ENCODE data around the gene ZNRD2. TPM values are rescaled to one million over a fixed set of nuclear protein-coding genes. Genes with fewer than 3 reads are reported as not detected.
A peak's percentile ranks its signal among the peaks of the same experiment; 100 is the strongest.

ZNRD2 gene
- total RNA-seq, 3 donors from 2014 or later: 120 to 148 (median 136) TPM

DNA sequence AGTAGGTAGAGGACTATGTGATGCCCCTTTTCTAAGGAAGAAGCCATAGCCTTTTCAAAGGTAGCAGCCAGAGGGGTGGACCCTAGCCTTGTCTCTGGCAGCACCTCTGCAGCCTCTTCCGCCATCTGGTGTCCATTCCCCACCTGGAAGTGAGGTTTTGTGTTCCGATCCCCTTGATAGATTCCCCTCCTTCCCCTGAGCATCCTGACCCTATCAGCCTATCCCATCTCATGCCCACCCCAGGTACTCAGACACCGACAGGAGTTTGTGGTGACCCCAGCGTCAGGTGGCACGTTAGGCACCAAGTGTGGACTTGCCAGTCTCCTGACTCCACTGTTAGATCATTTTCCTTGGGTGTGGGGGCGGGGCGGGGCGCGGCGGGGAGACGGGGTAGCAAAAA lies 1.7 kb downstream of the ZNRD2 start:
- no peak for ATAC-seq
- peaks cover 14% of the 10 kb centered on the region for H3K36me3 Mint-ChIP-seq (ENCODE audit: insufficient read depth)
- no peaks in the 10 kb centered on the region for H3K9me3 Mint-ChIP-seq
- peaks cover 61% of the 10 kb centered on the region for H3K4me1 Mint-ChIP-seq (ENCODE audit: low read depth)
- DNase-seq: no peak
- no peaks in the 10 kb centered on the region for H3K27me3 Mint-ChIP-seq (ENCODE audit: low read depth)
- peak overlapping the region; percentile 99 for H3K4me3 Mint-ChIP-seq

GRCh38 chr11:65572356-65573051 lies 2.2 kb downstream of the ZNRD2 start, which contains the start of gene FAM89B:
Gene FAM89B (plus strand): TSS chr11:65572538. CDS start chr11:65572670, 132 bp downstream.
- no peaks in the 10 kb centered on the region for H3K27me3 Mint-ChIP-seq (ENCODE audit: low read depth)
- H3K4me1 Mint-ChIP-seq (ENCODE audit: low read depth): peaks cover 61% of the 10 kb centered on the region
- DNase-seq (peak; percentile 86), ATAC-seq (peak in 1 of 2 donors; percentile 6)
- H3K4me3 Mint-ChIP-seq: peak within 1 kb of the TSS; percentile 99
- H3K9me3 Mint-ChIP-seq: no peaks in the 10 kb centered on the region
- H3K36me3 Mint-ChIP-seq (ENCODE audit: insufficient read depth): peaks cover 14% of the 10 kb centered on the region

- Mint-ChIP-seq H3K36me3 (ENCODE audit: insufficient read depth) (peaks cover 11% of the 10 kb centered on the region), H3K9me3 (no peaks in the 10 kb centered on the region), H3K4me3 (peak overlapping the region; percentile 85), H3K4me1 (ENCODE audit: low read depth) (peaks cover 63% of the 10 kb centered on the region), H3K27me3 (ENCODE audit: low read depth) (no peaks in the 10 kb centered on the region)
- no peak for DNase-seq
- ATAC-seq: no peak
Observed at GRCh38 chr11:65573391-65574079, 3.3 kb downstream of the ZNRD2 start.

DNA sequence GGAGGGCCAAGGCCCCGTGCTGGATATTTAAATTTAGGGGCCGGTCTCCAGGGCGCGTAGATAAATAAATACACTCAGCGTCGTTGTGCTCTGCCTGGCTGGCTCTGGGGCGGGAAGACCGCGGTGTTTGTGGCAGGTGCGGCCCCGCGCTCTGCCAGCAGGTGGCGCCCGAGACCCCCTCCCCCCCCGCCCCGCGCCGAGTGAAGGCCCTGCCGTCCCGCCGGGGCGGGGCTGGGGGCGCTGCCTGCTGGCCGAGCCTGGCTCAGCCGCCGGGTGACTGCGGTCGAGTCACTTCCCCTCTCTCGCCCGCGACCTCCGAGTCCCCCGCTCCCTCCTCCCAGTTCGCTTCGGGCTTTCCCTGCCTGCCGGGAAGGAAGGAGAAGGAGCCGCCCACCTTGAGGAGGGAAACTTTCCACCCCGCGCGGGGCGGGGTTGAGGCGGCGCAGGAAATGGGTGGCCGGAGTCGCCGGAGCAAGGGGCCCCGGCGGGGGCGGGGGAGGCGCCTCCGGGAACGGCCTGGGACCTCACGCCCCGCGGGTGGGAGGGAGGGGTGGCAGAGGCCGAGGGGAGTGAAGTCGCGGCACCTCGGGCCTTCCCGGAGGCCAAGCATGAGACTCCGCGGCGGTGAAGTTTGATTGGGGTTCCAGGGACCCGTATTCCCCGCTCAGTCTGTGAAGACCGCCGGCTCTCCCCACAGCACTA lies 4.0 kb downstream of the ZNRD2 start:
- DNase-seq (peak; percentile 81), ATAC-seq (peak; percentile 25 to 28)
- H3K4me1 Mint-ChIP-seq (ENCODE audit: low read depth): peaks cover 58% of the 10 kb centered on the region
- H3K4me3 Mint-ChIP-seq: peak overlapping the region; percentile 89
- peaks cover 13% of the 10 kb centered on the region for H3K36me3 Mint-ChIP-seq (ENCODE audit: insufficient read depth)
- H3K27me3 Mint-ChIP-seq (ENCODE audit: low read depth): no peaks in the 10 kb centered on the region
- no peaks in the 10 kb centered on the region for H3K9me3 Mint-ChIP-seq

- Mint-ChIP-seq H3K4me1 (ENCODE audit: low read depth) (peaks cover 56% of the 10 kb centered on the region), H3K36me3 (ENCODE audit: insufficient read depth) (peaks cover 17% of the 10 kb centered on the region), H3K27me3 (ENCODE audit: low read depth) (no peaks in the 10 kb centered on the region)
Observed at GRCh38 chr11:65574811-65575567, 4.7 kb downstream of the ZNRD2 start.

GRCh38 chr11:65575568-65576231 lies 5.4 kb downstream of the ZNRD2 start, which contains the start of gene EHBP1L1:
Gene EHBP1L1 (plus strand): TSS chr11:65576053. CDS start chr11:65576303, 250 bp downstream.
- peak; percentile 70 for DNase-seq
- H3K27me3 Mint-ChIP-seq (ENCODE audit: low read depth): no peaks in the 10 kb centered on the region
- peaks cover 53% of the 10 kb centered on the region for H3K4me1 Mint-ChIP-seq (ENCODE audit: low read depth)
- H3K4me3 Mint-ChIP-seq: peak within 1 kb of the TSS; percentile 89
- peak; percentile 23 to 30 for ATAC-seq
- H3K9me3 Mint-ChIP-seq: no peaks in the 10 kb centered on the region
- peaks cover 17% of the 10 kb centered on the region for H3K36me3 Mint-ChIP-seq (ENCODE audit: insufficient read depth)

More at GRCh38 chr11:65574811-65575567, 4.7 kb downstream of the ZNRD2 start:
- Mint-ChIP-seq H3K9me3 (no peaks in the 10 kb centered on the region), H3K4me3 (peak overlapping the region; percentile 89)
- peak; percentile 1 to 2 for ATAC-seq
- DNase-seq: no peak

DNA sequence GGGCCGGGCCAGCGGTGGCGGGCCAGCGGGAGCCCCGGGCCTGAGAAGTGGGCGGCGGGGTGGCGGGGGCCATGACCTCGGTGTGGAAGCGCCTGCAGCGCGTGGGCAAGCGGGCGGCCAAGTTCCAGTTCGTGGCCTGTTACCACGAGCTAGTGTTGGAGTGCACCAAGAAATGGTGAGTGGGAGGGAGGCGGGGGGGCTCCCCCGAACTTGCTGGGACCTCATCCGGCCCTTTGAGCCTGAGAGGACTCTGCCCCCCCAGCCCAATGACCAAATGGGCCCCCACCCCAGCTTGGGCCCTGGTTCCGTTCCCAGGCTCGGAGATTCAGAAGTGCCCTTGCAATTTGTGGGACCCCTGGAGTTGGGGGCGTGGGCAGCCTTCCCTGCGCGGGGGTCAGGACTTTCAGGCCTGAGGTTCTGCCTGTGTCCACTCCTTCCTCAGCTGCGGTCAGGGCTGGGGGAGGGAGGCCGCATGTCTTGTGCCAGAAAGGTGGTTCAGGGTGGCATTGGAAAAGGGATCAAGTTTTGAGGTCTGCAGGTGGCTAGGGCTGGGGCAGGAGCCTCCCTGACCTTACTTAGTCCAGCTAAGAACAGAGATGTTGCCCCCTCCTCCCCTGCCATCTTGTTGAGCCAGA lies 6.1 kb downstream of the ZNRD2 start:
- DNase-seq (no peak), ATAC-seq (no peak)
- Mint-ChIP-seq H3K4me3 (peak overlapping the region; percentile 85), H3K4me1 (ENCODE audit: low read depth) (peaks cover 52% of the 10 kb centered on the region), H3K27me3 (ENCODE audit: low read depth) (no peaks in the 10 kb centered on the region), H3K9me3 (no peaks in the 10 kb centered on the region), H3K36me3 (ENCODE audit: insufficient read depth) (peaks cover 16% of the 10 kb centered on the region)

DNA sequence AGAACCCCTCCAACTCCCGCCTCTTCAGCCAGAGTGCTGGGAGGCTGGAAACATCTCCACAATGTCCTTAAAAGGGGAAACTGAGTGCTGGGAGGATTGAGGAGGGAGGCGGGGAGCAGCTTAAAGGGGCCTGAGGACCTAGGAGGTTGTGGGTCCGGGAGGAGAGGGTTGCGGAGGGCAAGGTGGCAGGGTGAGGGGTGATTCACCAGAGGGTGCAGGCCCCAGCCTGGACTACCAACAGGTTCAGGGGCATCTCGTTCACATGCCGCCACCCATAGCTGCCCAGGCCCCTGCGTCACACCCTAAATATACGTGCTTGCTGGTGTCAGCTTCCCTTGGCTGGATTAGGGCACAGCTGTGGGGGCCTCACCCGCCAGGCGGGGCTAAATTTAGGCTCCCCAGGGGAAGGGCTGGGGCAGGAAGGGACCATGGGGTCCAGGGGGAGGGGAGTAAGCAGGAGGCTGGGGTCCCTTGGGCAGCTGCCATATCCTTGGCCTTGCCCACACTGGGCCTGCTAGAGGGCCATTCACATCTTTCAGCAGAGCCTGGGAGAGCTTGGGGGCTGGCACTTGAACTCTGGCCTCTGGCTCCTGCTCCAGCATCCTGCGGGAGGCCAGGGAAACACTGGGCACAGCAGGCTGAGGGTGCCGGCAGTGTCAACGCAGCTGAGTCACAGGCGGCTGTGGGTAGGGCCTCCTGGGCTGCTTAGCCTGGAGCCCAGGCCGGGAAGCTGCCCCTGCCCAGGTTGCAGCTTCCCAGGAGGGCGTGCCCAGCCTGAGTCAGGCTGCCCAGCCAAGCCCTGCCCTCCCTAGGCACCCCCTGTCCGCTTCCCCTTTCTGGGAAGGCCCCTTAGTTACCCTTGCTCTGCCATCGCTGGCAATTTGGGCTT lies 6.8 kb downstream of the ZNRD2 start:
- ATAC-seq (peak; percentile 17 to 19), DNase-seq (peak; percentile 26)
- Mint-ChIP-seq H3K36me3 (ENCODE audit: insufficient read depth) (peaks cover 12% of the 10 kb centered on the region), H3K4me3 (peak overlapping the region; percentile 85), H3K9me3 (no peaks in the 10 kb centered on the region), H3K4me1 (ENCODE audit: low read depth) (peaks cover 44% of the 10 kb centered on the region), H3K27me3 (ENCODE audit: low read depth) (no peaks in the 10 kb centered on the region)

DNA sequence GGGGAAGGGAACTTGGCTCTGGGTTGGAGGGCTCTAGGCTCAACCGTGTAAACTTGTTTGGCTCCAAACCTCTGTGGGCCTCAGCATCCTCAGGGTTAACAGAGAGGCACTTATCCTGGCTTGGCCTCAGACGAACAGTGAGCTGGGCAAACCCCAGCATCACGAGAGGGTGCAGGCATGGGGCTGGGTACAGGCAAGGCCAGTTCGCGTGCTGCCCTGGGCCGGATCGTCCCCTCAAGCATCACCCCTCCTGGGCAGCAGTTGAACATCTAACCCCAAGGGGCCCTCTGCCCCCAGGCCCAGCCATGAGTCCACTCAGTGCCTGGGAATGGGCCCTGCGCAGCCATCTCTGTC lies 7.5 kb downstream of the ZNRD2 start:
- peak overlapping the region; percentile 85 for H3K4me3 Mint-ChIP-seq
- DNase-seq (no peak), ATAC-seq (no peak)
- peaks cover 42% of the 10 kb centered on the region for H3K4me1 Mint-ChIP-seq (ENCODE audit: low read depth)
- no peaks in the 10 kb centered on the region for H3K27me3 Mint-ChIP-seq (ENCODE audit: low read depth)
- no peaks in the 10 kb centered on the region for H3K9me3 Mint-ChIP-seq
- peaks cover 15% of the 10 kb centered on the region for H3K36me3 Mint-ChIP-seq (ENCODE audit: insufficient read depth)

DNA sequence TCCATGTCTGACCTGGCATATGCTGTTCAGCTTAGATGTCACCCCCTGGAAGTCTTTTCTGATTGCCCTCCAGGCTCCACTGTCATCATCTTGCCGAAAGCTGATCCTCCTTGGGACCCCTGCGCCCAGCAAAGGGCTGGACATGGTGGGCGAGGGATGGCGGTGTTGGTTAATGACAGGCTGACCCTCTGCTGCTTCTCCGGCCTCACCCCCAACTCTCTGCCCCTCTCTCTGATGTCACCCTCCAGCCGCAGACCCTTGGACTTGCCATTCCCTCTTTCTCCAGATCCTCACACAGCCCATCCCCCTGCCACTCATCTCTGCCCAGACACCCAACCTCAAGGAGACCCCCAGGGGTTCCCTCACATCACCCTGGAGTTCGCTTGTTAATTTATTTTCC lies 7.9 kb downstream of the ZNRD2 start:
- ATAC-seq: no peak
- no peaks in the 10 kb centered on the region for H3K27me3 Mint-ChIP-seq (ENCODE audit: low read depth)
- H3K4me1 Mint-ChIP-seq (ENCODE audit: low read depth): peaks cover 40% of the 10 kb centered on the region
- no peaks in the 10 kb centered on the region for H3K9me3 Mint-ChIP-seq
- H3K36me3 Mint-ChIP-seq (ENCODE audit: insufficient read depth): peaks cover 19% of the 10 kb centered on the region
- DNase-seq: no peak
- H3K4me3 Mint-ChIP-seq: peak overlapping the region; percentile 85

DNA sequence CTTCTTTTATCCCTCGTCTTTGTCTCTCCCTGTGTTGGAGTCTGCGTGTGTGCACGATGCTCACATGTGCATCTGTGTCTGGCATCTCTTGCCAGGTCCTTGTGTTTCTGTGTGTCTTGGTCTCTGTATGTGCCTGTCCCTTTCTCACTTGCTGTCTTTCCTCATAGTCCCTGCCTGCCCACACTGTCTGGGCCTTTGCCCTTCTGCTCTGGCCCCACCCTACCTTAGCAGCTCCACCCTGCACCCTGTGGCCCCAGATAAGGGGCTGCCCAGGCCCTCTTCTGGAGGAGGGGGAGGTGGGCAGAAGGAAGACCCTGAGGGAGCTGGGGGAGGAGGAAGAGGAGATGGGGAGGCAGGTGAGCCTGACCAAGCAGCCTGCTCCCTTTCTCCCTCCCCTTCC lies 8.4 kb downstream of the ZNRD2 start:
- Mint-ChIP-seq H3K36me3 (ENCODE audit: insufficient read depth) (peaks cover 19% of the 10 kb centered on the region), H3K4me1 (ENCODE audit: low read depth) (peaks cover 36% of the 10 kb centered on the region), H3K4me3 (peak overlapping the region; percentile 51), H3K27me3 (ENCODE audit: low read depth) (no peaks in the 10 kb centered on the region), H3K9me3 (no peaks in the 10 kb centered on the region)
- no peak for DNase-seq
- ATAC-seq: no peak

- Mint-ChIP-seq H3K27me3 (ENCODE audit: low read depth) (no peaks in the 10 kb centered on the region), H3K4me3 (no peak overlapping the region), H3K9me3 (no peaks in the 10 kb centered on the region), H3K4me1 (ENCODE audit: low read depth) (peaks cover 34% of the 10 kb centered on the region), H3K36me3 (ENCODE audit: insufficient read depth) (peaks cover 22% of the 10 kb centered on the region)
- ATAC-seq (no peak), DNase-seq (no peak)
Observed at GRCh38 chr11:65579291-65579690, 9.0 kb downstream of the ZNRD2 start.

Data from activated T-cell treated with anti-CD3 and anti-CD28 coated beads, Interleukin-2, amount 50 U/mL, for 4 hours (primary cell).